Caco-2 (cell line): ENCODE results near the gene KATNB1. TPM values are rescaled to one million over a fixed set of nuclear protein-coding genes. Genes with fewer than 3 reads are reported as not detected.

Experiments
- BruUV-seq: library from RNA; stranded (reverse); fragments of 400-500 nt; replicated peaks from 2 replicates; lab custom pipeline; 2021; lab: Mats Ljungman, UMichigan
- CTCF ChIA-PET: fragments of 300-600 bp; sonication (Branson Sonifier 250); formaldehyde crosslinking; loops from one replicate; lab custom pipeline; 2022; ENCODE audit warnings: antibody characterized with exemption; lab: Charles Lee
- POLR2A ChIA-PET: fragments of 300-600 bp; sonication (Branson Sonifier 250); formaldehyde crosslinking; loops from one replicate; lab custom pipeline; 2022; ENCODE audit warnings: antibody characterized with exemption; lab: Charles Lee
- DNase-seq, 2 experiments: peaks; one replicate each; pipeline versions ENCODE4 v3.0.0 to v3.0.0-alpha.2; 2020 to 2022
- H3K27me3 ChIP-seq: replicated peaks from 2 replicates; pipeline ENCODE4 v1.6.0; 2011; ENCODE audit warnings: low read length; ENCODE audit not compliant: control insufficient read depth, insufficient read depth
- H3K36me3 ChIP-seq: 2 replicates; pipeline ENCODE4 v1.5.1; 2011; ENCODE audit warnings: low read length; ENCODE audit not compliant: control insufficient read depth, insufficient read depth
- H3K4me1 ChIP-seq: fragments of 250-450 bp; sonication (Bioruptor Pico); 2 replicates; pipeline ENCODE4 v1.5.1; 2020; ENCODE audit warnings: mild to moderate bottlenecking
- H3K4me3 ChIP-seq: 2 replicates; pipeline ENCODE4 v1.5.1; 2011; ENCODE audit warnings: low read depth, mild to moderate bottlenecking, control low read depth, low read length
- H3K9me3 ChIP-seq: fragments of 250-450 bp; sonication (Bioruptor Pico); 2 replicates; pipeline ENCODE4 v1.5.1; 2020; ENCODE audit warnings: mild to moderate bottlenecking, moderate library complexity
- H3K27ac Mint-ChIP-seq: one replicate; pipeline ENCODE4 v1.8.0; 2022; ENCODE audit warnings: mixed read lengths; ENCODE audit not compliant: unreplicated experiment
- H3K27me3 Mint-ChIP-seq: one replicate; pipeline ENCODE4 v1.8.0; 2022; ENCODE audit warnings: mixed read lengths; ENCODE audit not compliant: insufficient read depth, unreplicated experiment
- H3K36me3 Mint-ChIP-seq: one replicate; pipeline ENCODE4 v1.8.0; 2022; ENCODE audit warnings: mild to moderate bottlenecking, mixed read lengths; ENCODE audit not compliant: insufficient read depth, unreplicated experiment
- H3K4me1 Mint-ChIP-seq: one replicate; pipeline ENCODE4 v1.8.0; 2022; ENCODE audit warnings: low read depth, mixed read lengths; ENCODE audit not compliant: unreplicated experiment
- H3K4me3 Mint-ChIP-seq: one replicate; pipeline ENCODE4 v1.8.0; 2022; ENCODE audit warnings: mild to moderate bottlenecking, moderate library complexity, mixed read lengths; ENCODE audit not compliant: unreplicated experiment
- H3K9me3 Mint-ChIP-seq: one replicate; pipeline ENCODE4 v1.8.0; 2022; ENCODE audit warnings: mixed read lengths; ENCODE audit not compliant: unreplicated experiment
- CTCF ChIP-seq, 2 experiments: fragments of 200-600 bp in 1 of 2; IDR thresholded peaks; 1 replicate in 1 of 2; 2 replicates in 1 of 2; pipeline versions ENCODE4 v1.5.1 to v1.8.0; 2011 to 2022; ENCODE audit warnings: antibody characterized with exemption in 1 of 2, control low read depth in 1 of 2, inconsistent platforms in 1 of 2, low read depth in 1 of 2, low read length in 1 of 2, mild to moderate bottlenecking in 1 of 2, moderate library complexity in 1 of 2; ENCODE audit not compliant: insufficient read depth in 1 of 2, severe bottlenecking in 1 of 2, unreplicated experiment in 1 of 2
- intact Hi-C: fragments of 100-400 bp; cut with micrococcal nuclease; formaldehyde crosslinking; loops from one replicate; pipeline ENCODE4 v1.10.0; 2022; ENCODE audit not compliant: unreplicated experiment
- total RNA-seq: library from RNA; stranded (reverse); gene quantifications from 2 replicates; pipeline ENCODE4 v1.2.3, GENCODE V29; 2022

Gene KATNB1
- total RNA-seq, 1 experiment from 2014 or later = 32.4 TPM

DNA sequence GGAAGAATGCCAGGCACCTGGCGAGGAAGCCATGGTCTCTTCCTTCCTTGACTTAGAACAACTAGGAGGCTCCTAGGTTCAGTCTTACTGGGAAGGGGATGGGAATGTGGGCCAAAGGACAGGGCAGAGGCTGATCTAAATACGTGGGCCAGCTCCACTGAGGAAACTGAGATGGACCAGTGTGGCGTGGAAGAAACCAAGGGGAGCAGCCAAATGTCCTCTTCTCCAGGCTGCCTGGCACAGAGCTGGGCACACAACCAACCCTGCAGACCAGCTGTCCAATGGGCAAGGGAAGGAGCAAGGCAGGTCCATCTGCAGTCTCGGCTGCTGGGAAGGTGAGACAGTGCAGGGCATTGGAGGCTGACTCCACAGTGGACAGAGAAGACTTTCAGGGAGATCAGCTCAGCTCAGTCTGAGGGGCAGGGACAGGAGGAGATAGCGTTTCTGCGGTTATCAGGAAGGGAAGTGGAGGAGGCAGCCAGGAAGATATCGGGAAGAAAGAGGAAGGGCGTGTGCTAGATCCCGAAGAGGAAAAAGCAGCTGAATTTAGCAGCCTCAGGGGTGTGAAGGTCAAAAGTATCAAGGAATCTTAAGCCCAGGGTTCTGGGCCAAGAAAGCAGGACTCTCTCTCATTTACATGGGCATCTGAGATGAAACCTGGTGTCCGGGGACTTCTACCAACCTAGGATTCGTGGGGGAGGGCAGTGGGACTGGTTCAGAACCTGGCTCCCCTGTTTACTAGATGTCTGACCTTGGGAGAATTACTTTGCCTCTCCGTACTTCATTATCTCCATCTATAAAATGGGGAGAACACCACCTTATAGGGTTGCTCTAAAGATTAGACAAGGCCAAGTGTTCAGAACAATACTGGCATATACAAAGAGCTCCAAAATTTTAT lies 64.9 kb downstream of the KATNB1 start:
- Mint-ChIP-seq H3K4me3 (peak overlapping the region; percentile 92), H3K4me1 (peaks cover 62% of the 10 kb centered on the region), H3K36me3 (peaks cover 19% of the 10 kb centered on the region), H3K27me3 (no peaks in the 10 kb centered on the region), H3K9me3 (no peaks in the 10 kb centered on the region), H3K27ac (peak overlapping the region; percentile 50)
- intact Hi-C loops = loop anchor here (1.0 to 2.0 kb wide), 2 partner anchors 12 to 44 kb away; no protein-coding TSS in a partner anchor
- DNase-seq = no peak
- CTCF ChIA-PET = interaction anchor here (0.5 to 6.7 kb wide), 6 partner anchors 18 to 65 kb away, joined by 3 to 63 read pairs (median 5); partner anchors contain the start of gene KATNB1
- BruUV-seq = no TSS peak
- no peaks in the 10 kb centered on the region for H3K36me3 ChIP-seq
- no peaks in the 10 kb centered on the region for H3K9me3 ChIP-seq
- no peak overlapping the region; the same call in 1 of the 2 replicates for H3K4me3 ChIP-seq
- H3K27me3 ChIP-seq = no peaks in the 10 kb centered on the region
- no peak for TF ChIP-seq CTCF (IDR thresholded peaks at IDR 0.05; ENCODE audit: insufficient read depth in 1 of 2, low read depth in 1 of 2, low read length in 1 of 2, severe bottlenecking in 1 of 2, unreplicated experiment in 1 of 2)
- H3K4me1 ChIP-seq = peaks cover 79% of the 10 kb centered on the region
- POLR2A ChIA-PET = interaction anchor here (0.6 to 1.2 kb wide), 4 partner anchors 12 to 63 kb away, joined by 3 to 10 read pairs (median 4); no protein-coding TSS in a partner anchor

DNA sequence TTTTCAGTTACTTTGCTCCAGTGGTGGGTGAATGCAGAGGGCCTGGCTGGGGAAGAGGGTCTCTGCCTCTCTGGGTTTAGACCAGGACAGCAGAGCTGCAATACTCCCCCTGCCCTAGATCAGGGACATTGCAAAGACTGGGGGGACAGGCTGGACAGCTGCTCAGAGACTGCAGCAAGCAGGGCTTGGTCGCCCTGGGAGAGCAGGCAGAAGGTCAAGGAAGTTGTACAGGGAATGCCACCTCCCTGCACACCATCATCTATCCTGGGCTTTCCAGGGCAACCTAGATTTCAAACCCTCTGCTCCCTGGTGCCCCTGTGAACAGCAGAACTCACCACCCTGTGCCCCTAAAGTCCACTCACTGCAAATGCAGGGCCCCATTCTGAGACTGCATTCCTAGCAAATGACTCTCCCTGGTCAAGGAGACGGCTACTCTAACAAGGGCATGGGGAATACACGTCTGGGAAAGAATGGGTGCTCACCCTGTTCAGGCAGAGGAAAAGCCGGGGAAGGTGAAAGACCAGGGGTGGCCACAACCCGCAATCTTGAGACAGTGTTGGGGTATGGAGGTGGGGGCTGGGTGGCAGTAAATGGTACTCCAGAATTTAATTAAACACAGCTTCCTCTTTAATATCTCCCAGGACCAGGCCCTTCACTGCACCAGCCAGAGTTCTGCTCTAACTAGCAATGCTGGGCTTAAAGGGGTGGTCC lies 65.7 kb downstream of the KATNB1 start:
- peak; percentile 10 to 13 for TF ChIP-seq CTCF (IDR thresholded peaks at IDR 0.05; ENCODE audit: insufficient read depth in 1 of 2, low read depth in 1 of 2, low read length in 1 of 2, severe bottlenecking in 1 of 2, unreplicated experiment in 1 of 2)
- Mint-ChIP-seq H3K4me1 (peaks cover 63% of the 10 kb centered on the region), H3K4me3 (peak overlapping the region; percentile 92), H3K27me3 (no peaks in the 10 kb centered on the region), H3K9me3 (no peaks in the 10 kb centered on the region), H3K36me3 (peaks cover 19% of the 10 kb centered on the region), H3K27ac (peak overlapping the region; percentile 82)
- DNase-seq = peak; percentile 61 to 71
- peak overlapping the region; percentile 80 for H3K4me3 ChIP-seq
- no peaks in the 10 kb centered on the region for H3K27me3 ChIP-seq
- H3K9me3 ChIP-seq = no peaks in the 10 kb centered on the region
- H3K36me3 ChIP-seq = no peaks in the 10 kb centered on the region
- peaks cover 77% of the 10 kb centered on the region for H3K4me1 ChIP-seq
- POLR2A ChIA-PET = interaction anchor here (0.6 to 1.2 kb wide), 4 partner anchors 9 to 26 kb away, joined by 3 to 4 read pairs (median 3); no protein-coding TSS in a partner anchor
- TSS peak; percentile 23 for BruUV-seq
- intact Hi-C loops = loop anchor here (1.0 to 2.0 kb wide), 2 partner anchors 11 to 44 kb away; no protein-coding TSS in a partner anchor
- CTCF ChIA-PET = interaction anchor here (0.6 to 6.7 kb wide), 7 partner anchors 15 to 66 kb away, joined by 3 to 63 read pairs (median 5); partner anchors contain the start of gene KATNB1
